T-helper 2 cell treated with Interferon-gamma antibody and Interleukin-4, amounts not matched to agents 5 μg/mL and 100 μg/mL, for 36 hours (primary cell): Measurements from ENCODE around the gene FGF12.

Source experiments
- DNase-seq: peaks from one replicate; pipeline ENCODE4 v3.0.0; 2021; ENCODE audit warnings: low spot score
- H3K27ac Mint-ChIP-seq: one replicate; pipeline ENCODE4 v1.8.0; 2021; ENCODE audit warnings: mild to moderate bottlenecking, mixed read lengths
- H3K27me3 Mint-ChIP-seq: one replicate; pipeline ENCODE4 v1.8.0; 2021; ENCODE audit warnings: low read depth, mixed read lengths
- H3K36me3 Mint-ChIP-seq: one replicate; pipeline ENCODE4 v1.8.0; 2021; ENCODE audit warnings: low read depth, mixed read lengths
- H3K4me1 Mint-ChIP-seq: one replicate; pipeline ENCODE4 v1.8.0; 2021; ENCODE audit warnings: low read depth, mixed read lengths
- H3K4me3 Mint-ChIP-seq: one replicate; pipeline ENCODE4 v1.8.0; 2022; ENCODE audit warnings: mild to moderate bottlenecking, moderate library complexity, mixed read lengths
- H3K9me3 Mint-ChIP-seq: one replicate; pipeline ENCODE4 v1.8.0; 2021; ENCODE audit warnings: mixed read lengths

Gene FGF12

DNA sequence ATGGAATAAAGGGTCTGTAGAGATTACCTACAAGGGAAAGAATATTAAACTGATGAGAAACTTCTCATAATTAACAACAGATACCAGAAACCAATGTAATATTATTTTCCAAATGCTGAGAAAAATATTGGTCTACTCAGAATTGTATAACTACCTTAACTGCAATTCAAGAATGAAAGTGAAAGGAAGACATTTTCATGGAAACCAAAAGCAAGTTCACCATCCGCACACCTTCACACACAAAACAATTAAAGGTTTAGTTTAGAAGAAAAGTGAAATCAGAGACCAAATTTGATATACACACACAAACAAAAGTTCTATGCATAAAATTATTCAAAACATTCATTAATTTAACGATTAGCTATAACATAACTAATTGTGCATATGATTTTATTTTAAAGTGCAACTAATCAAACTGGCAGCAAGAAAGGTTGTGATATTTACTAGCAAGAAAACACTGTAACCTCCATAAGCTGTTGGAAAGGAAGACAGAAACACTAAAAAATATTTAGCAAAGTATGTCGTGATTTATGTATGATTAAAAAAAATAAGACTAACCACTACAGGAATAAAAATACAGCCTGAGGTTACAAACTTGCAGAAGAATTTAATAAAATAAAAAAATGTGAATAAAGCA lies 395.5 kb downstream of the FGF12 start:
- H3K4me3 Mint-ChIP-seq, result peak overlapping the region; percentile 73
- H3K9me3 Mint-ChIP-seq, result no peaks in the 10 kb centered on the region
- no peaks in the 10 kb centered on the region for H3K27me3 Mint-ChIP-seq
- H3K4me1 Mint-ChIP-seq, result peaks cover 8% of the 10 kb centered on the region
- DNase-seq, result no peak
- no peaks in the 10 kb centered on the region for H3K36me3 Mint-ChIP-seq
- H3K27ac Mint-ChIP-seq, result peak overlapping the region; percentile 68

DNA sequence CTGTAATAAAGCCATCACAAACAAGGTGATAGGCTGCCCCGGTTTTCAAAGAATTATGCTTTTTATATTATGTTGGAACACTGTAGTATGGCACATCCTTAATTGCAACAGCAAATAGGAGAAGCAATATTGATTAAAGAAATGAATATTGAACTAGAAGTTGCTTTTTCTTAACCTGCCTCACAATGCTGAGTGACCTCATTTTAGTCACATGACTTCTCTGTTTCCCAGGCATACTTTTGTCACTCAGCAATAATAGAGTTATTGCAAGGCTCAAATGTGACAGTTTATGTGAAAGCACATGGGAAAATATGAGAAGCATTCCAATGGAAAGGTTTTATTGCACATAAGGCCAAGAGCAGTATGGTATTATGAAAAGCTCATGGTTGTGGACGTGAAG lies 400.7 kb downstream of the FGF12 start:
- Mint-ChIP-seq H3K4me3 (no peak overlapping the region), H3K9me3 (no peaks in the 10 kb centered on the region), H3K27me3 (no peaks in the 10 kb centered on the region), H3K4me1 (peaks cover 4% of the 10 kb centered on the region), H3K36me3 (no peaks in the 10 kb centered on the region), H3K27ac (no peak overlapping the region)
- DNase-seq, result no peak

- no peaks in the 10 kb centered on the region for H3K9me3 Mint-ChIP-seq
- no peaks in the 10 kb centered on the region for H3K4me1 Mint-ChIP-seq
- DNase-seq, result no peak
- H3K4me3 Mint-ChIP-seq, result no peak overlapping the region
- no peaks in the 10 kb centered on the region for H3K27me3 Mint-ChIP-seq
- H3K36me3 Mint-ChIP-seq, result no peaks in the 10 kb centered on the region
- no peak overlapping the region for H3K27ac Mint-ChIP-seq
Observed at GRCh38 chr3:192317564-192317963, 409.8 kb downstream of the FGF12 start.

DNA sequence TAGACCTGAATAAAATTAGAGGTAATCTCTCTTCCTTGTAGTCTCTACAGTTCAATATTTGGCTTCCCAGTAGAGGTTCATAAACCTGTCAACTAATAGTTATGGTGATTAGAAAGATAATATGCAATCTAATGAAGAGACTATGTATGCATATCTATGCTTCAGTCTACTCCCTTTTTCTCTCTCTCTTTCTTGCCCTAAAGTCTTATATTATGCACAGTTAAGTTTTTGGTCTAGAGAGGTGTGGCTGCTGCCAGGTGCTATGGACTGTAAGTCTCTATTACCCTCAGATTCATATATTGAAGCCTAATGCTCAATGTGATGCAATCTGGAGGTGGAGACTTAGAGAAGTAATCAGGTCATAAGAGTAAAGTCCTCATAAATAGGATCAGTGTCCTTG lies 413.7 kb downstream of the FGF12 start:
- H3K4me3 Mint-ChIP-seq, result no peak overlapping the region

GRCh38 chr3:192307631-192308030 lies 419.7 kb downstream of the FGF12 start:
- no peak overlapping the region for H3K4me3 Mint-ChIP-seq
- DNase-seq, result no peak
- no peaks in the 10 kb centered on the region for H3K9me3 Mint-ChIP-seq
- no peaks in the 10 kb centered on the region for H3K36me3 Mint-ChIP-seq
- no peak overlapping the region for H3K27ac Mint-ChIP-seq
- H3K4me1 Mint-ChIP-seq, result no peaks in the 10 kb centered on the region
- no peaks in the 10 kb centered on the region for H3K27me3 Mint-ChIP-seq

More for the DNA sequence above, 413.7 kb downstream of the FGF12 start:
- Mint-ChIP-seq H3K27ac (no peak overlapping the region), H3K4me1 (no peaks in the 10 kb centered on the region), H3K36me3 (no peaks in the 10 kb centered on the region), H3K9me3 (no peaks in the 10 kb centered on the region), H3K27me3 (no peaks in the 10 kb centered on the region)
- DNase-seq, result no peak

DNA sequence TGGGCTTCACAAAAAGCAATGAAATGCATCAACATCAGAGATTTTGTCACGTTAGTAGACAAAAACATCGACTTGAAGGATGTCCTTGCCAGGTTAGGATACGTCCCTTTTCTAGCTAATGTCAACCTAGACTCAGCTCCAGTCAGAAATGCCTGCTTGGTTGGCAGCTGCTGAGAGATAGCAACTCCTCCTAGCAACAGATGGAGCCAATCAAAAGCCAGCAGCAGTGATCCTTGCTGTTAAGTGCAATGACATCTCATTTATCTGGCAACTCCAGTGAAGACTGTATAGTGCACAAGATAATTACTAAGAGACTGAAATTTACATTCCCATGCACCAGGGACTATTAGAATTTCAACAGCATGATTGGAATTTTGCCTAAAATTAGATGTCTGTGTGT lies 424.1 kb downstream of the FGF12 start:
- Mint-ChIP-seq H3K27ac (no peak overlapping the region), H3K9me3 (no peaks in the 10 kb centered on the region)
- DNase-seq, result no peak

GRCh38 chr3:192302721-192303120 lies 424.6 kb downstream of the FGF12 start:
- Mint-ChIP-seq H3K4me1 (no peaks in the 10 kb centered on the region), H3K27ac (no peak overlapping the region), H3K27me3 (no peaks in the 10 kb centered on the region), H3K4me3 (no peak overlapping the region), H3K9me3 (no peaks in the 10 kb centered on the region), H3K36me3 (no peaks in the 10 kb centered on the region)
- no peak for DNase-seq

More for the DNA sequence above, 424.1 kb downstream of the FGF12 start:
- Mint-ChIP-seq H3K4me1 (no peaks in the 10 kb centered on the region), H3K27me3 (no peaks in the 10 kb centered on the region), H3K4me3 (no peak overlapping the region), H3K36me3 (no peaks in the 10 kb centered on the region)

DNA sequence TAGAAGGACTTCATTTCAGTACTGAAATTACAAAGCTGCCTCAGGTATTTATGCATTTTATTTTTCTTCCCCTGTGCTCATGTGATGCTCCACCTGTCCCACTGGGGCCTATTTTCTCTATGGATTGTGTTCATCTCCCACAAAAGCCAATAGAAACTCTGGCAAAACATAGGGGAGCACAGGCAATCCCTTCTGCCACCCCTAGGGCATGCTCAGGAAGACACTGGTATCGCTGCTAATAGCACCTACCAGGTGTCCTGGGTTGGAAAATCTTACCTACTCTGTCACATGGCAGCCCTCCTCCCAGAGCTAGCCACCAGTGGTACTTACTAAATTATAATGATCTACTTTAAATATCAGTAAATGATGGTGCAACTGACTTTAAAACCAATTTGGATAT lies 427.4 kb downstream of the FGF12 start:
- no peak for DNase-seq
- Mint-ChIP-seq H3K4me3 (no peak overlapping the region), H3K27me3 (no peaks in the 10 kb centered on the region), H3K4me1 (no peaks in the 10 kb centered on the region), H3K27ac (no peak overlapping the region), H3K9me3 (no peaks in the 10 kb centered on the region), H3K36me3 (no peaks in the 10 kb centered on the region)

- H3K4me1 Mint-ChIP-seq, result no peaks in the 10 kb centered on the region
Observed at GRCh38 chr3:192296845-192297244, 430.5 kb downstream of the FGF12 start.

GRCh38 chr3:192284443-192285072 lies 442.8 kb downstream of the FGF12 start:
- no peak for DNase-seq
- no peaks in the 10 kb centered on the region for H3K27me3 Mint-ChIP-seq
- H3K9me3 Mint-ChIP-seq, result no peaks in the 10 kb centered on the region

More at GRCh38 chr3:192296845-192297244, 430.5 kb downstream of the FGF12 start:
- H3K27ac Mint-ChIP-seq, result no peak overlapping the region
- no peak for DNase-seq
- H3K36me3 Mint-ChIP-seq, result no peaks in the 10 kb centered on the region
- no peaks in the 10 kb centered on the region for H3K9me3 Mint-ChIP-seq
- no peaks in the 10 kb centered on the region for H3K27me3 Mint-ChIP-seq
- H3K4me3 Mint-ChIP-seq, result no peak overlapping the region

DNA sequence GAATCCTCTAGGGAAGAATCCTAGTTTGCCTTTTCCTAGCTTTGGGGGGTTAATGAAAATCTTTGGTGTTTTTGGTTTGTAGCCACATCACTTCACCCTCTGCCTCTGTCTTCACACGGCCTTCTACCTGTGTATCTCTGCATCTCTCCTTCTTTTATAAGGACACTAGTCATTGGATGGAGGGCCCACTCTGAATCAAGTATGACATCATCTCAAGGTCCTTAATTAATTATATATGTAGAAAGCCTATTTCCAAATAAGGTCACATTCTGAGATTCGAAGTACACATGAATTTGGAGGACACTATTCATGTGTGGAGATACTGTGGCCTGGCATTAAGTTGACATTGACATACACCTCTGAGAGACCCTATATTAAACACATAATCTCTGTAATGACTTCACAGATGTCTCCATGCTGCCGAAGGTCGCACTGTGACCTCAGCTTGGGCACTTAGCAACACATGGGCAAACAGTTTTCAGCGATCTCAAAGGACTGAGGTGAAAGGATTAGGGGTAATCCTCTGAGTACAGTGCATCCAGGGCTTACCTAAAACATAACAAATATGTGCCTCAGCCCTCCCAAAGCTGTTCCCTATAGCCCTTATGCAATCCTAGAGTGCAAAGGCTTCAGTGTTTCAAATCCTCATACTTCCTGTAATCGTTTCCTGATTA lies 446.0 kb downstream of the FGF12 start:
- Mint-ChIP-seq H3K4me1 (no peaks in the 10 kb centered on the region), H3K9me3 (no peaks in the 10 kb centered on the region), H3K36me3 (no peaks in the 10 kb centered on the region), H3K27ac (no peak overlapping the region), H3K4me3 (no peak overlapping the region), H3K27me3 (no peaks in the 10 kb centered on the region)
- DNase-seq, result no peak

More at GRCh38 chr3:192284443-192285072, 442.8 kb downstream of the FGF12 start:
- H3K27ac Mint-ChIP-seq, result no peak overlapping the region
- no peak overlapping the region for H3K4me3 Mint-ChIP-seq
- H3K36me3 Mint-ChIP-seq, result no peaks in the 10 kb centered on the region
- H3K4me1 Mint-ChIP-seq, result no peaks in the 10 kb centered on the region

- Mint-ChIP-seq H3K36me3 (no peaks in the 10 kb centered on the region), H3K9me3 (no peaks in the 10 kb centered on the region), H3K27ac (no peak overlapping the region), H3K4me1 (no peaks in the 10 kb centered on the region), H3K27me3 (no peaks in the 10 kb centered on the region), H3K4me3 (no peak overlapping the region)
- DNase-seq, result no peak
Observed at GRCh38 chr3:192279664-192280063, 447.7 kb downstream of the FGF12 start.

- Mint-ChIP-seq H3K4me3 (no peak overlapping the region), H3K9me3 (no peaks in the 10 kb centered on the region), H3K27ac (no peak overlapping the region), H3K4me1 (no peaks in the 10 kb centered on the region), H3K36me3 (no peaks in the 10 kb centered on the region), H3K27me3 (no peaks in the 10 kb centered on the region)
- DNase-seq, result no peak
Observed at GRCh38 chr3:192277477-192277876, 449.9 kb downstream of the FGF12 start.

GRCh38 chr3:192275741-192276355 lies 451.5 kb downstream of the FGF12 start:
- no peak overlapping the region for H3K27ac Mint-ChIP-seq

More at GRCh38 chr3:192275741-192276355, 451.5 kb downstream of the FGF12 start:
- Mint-ChIP-seq H3K27me3 (no peaks in the 10 kb centered on the region), H3K4me3 (no peak overlapping the region), H3K36me3 (no peaks in the 10 kb centered on the region), H3K4me1 (no peaks in the 10 kb centered on the region), H3K9me3 (no peaks in the 10 kb centered on the region)
- DNase-seq, result no peak
